Measurements from ENCODE around the gene ASCL2. TPM values are rescaled to one million over a fixed set of nuclear protein-coding genes. Genes with fewer than 3 reads are reported as not detected.
A peak's percentile ranks its signal among the peaks of the same experiment; 100 is the strongest.

ASCL2 gene
- total and polyA plus RNA-seq, 7 donors, result 0.03 to 0.08 TPM; not detected in 5

- WGBS, 3 donors, result 54 to 61% (median 54%) methylated on average over 12 of the region's 12 CpGs
- H3K27me3 ChIP-seq (ENCODE audit: insufficient read depth in 3 of 3, low read length in 2 of 3), result no peaks in the 10 kb centered on the region
- TF ChIP-seq CTCF (IDR thresholded peaks at IDR 0.05), result no peak
- ATAC-seq, result peak in 1 of 4 donors; percentile 17
- intact Hi-C loops (cut with DNase I), result loop anchor here (1.0 to 10.0 kb wide), 5 partner anchors 111 to 589 kb away; partner anchors contain the start of gene CDKN1C (in 1 of the 2)
- H3K27ac ChIP-seq, result peak overlapping the region; percentile 60
- DNase-seq, result no peak
- no peaks in the 10 kb centered on the region for H3K9me3 ChIP-seq
- no peak overlapping the region for H3K4me3 ChIP-seq
- peaks cover 7% of the 10 kb centered on the region for H3K4me1 ChIP-seq
- no peaks in the 10 kb centered on the region for H3K36me3 ChIP-seq (ENCODE audit: insufficient read depth in 1 of 2, low read depth in 1 of 2)
Measured at GRCh38 chr11:2305788-2306451, 35.5 kb upstream of the ASCL2 start.

GRCh38 chr11:2305140-2305778 lies 34.9 kb upstream of the ASCL2 start:
- Histone ChIP-seq H3K36me3 (ENCODE audit: insufficient read depth in 1 of 2, low read depth in 1 of 2) (no peaks in the 10 kb centered on the region), H3K9me3 (no peaks in the 10 kb centered on the region), H3K27me3 (ENCODE audit: insufficient read depth in 3 of 3, low read length in 2 of 3) (no peaks in the 10 kb centered on the region), H3K27ac (no peak overlapping the region), H3K4me1 (peaks cover 7% of the 10 kb centered on the region), H3K4me3 (no peak overlapping the region)
- ATAC-seq (peak; percentile 87 to 94 (median 90)), DNase-seq (peak; percentile 87 to 92)
- WGBS, 3 donors, result 31 to 39% (median 35%) methylated on average over 9 to 10 of the region's 10 CpGs
- peak; percentile 86 for TF ChIP-seq CTCF (IDR thresholded peaks at IDR 0.05)
- intact Hi-C loops (cut with DNase I), result loop anchor here (1.0 to 10.0 kb wide), 5 partner anchors 110 to 590 kb away; partner anchors contain the start of gene CDKN1C (in 1 of the 2)

GRCh38 chr11:2304506-2305139 lies 34.2 kb upstream of the ASCL2 start:
- Histone ChIP-seq H3K36me3 (ENCODE audit: insufficient read depth in 1 of 2, low read depth in 1 of 2) (no peaks in the 10 kb centered on the region), H3K4me3 (no peak overlapping the region), H3K27me3 (ENCODE audit: insufficient read depth in 3 of 3, low read length in 2 of 3) (no peaks in the 10 kb centered on the region), H3K9me3 (no peaks in the 10 kb centered on the region), H3K27ac (no peak overlapping the region), H3K4me1 (peaks cover 7% of the 10 kb centered on the region)
- DNase-seq (no peak), ATAC-seq (no peak)
- 64 to 74% (median 69%) methylated on average over 14 of the region's 14 CpGs for WGBS, 3 donors
- intact Hi-C loops (cut with DNase I), result loop anchor here (1.0 to 10.0 kb wide), 5 partner anchors 110 to 590 kb away; partner anchors contain the start of gene CDKN1C (in 1 of the 2)
- TF ChIP-seq CTCF (IDR thresholded peaks at IDR 0.05), result no peak

GRCh38 chr11:2303627-2304505 lies 33.5 kb upstream of the ASCL2 start:
- ATAC-seq (no peak), DNase-seq (peak in 1 of 2 donors; percentile 48)
- intact Hi-C loops (cut with DNase I), result loop anchor here in 1 of 2 donors (10.0 kb wide), 2 partner anchors 109 to 591 kb away; no protein-coding TSS in a partner anchor
- H3K36me3 ChIP-seq (ENCODE audit: insufficient read depth in 1 of 2, low read depth in 1 of 2), result no peaks in the 10 kb centered on the region
- H3K4me1 ChIP-seq, result peaks cover 7% of the 10 kb centered on the region
- H3K4me3 ChIP-seq, result no peak overlapping the region
- H3K27ac ChIP-seq, result no peak overlapping the region
- no peak for TF ChIP-seq CTCF (IDR thresholded peaks at IDR 0.05)
- H3K27me3 ChIP-seq (ENCODE audit: insufficient read depth in 3 of 3, low read length in 2 of 3), result no peaks in the 10 kb centered on the region
- 65 to 83% (median 70%) methylated on average over 12 to 15 of the region's 15 CpGs for WGBS, 3 donors
- no peaks in the 10 kb centered on the region for H3K9me3 ChIP-seq

Data from psoas muscle (tissue), 8 donors.